ENCODE results near the gene THAP11. TPM values are rescaled to one million over a fixed set of nuclear protein-coding genes. Genes with fewer than 3 reads are reported as not detected.

The THAP11 gene
- total and polyA plus RNA-seq, 2 experiments from 2014 or later: 37.3 to 115 TPM

DNA sequence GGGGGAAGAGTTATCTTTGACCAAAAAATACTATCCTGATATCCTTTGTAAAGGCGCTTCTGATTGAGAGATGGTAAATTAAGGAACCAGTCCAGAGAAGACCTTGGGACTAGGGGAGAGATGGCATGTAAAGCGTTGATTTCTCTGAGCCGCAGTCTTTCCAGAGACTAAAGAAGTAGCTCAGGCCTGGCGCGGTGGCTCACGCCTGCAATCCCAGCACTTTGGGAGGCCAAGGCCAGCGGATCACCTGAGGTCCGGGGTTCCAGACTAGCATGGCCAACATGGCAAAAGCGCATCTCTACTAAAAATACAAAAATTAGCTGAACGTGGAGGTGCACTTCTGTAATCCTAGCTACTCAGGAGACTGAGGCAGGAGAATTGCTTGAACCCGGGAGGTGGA, 6.0 kb downstream of the THAP11 start (continued):
- TF ChIP-seq ZNF331 (CRISPR knock-in tag; IDR thresholded peaks at IDR 0.05; ENCODE audit: low read depth) (no peak), EZH2 (IDR thresholded peaks at IDR 0.05; ENCODE audit: low read depth, unreplicated experiment) (no peak), JUNB (IDR thresholded peaks at IDR 0.05; ENCODE audit: unreplicated experiment) (no peak), CREB1 (CRISPR knock-in tag; IDR thresholded peaks at IDR 0.05; ENCODE audit: low read depth) (no peak), POLR2AphosphoS5 (IDR thresholded peaks at IDR 0.05; ENCODE audit: low read depth) (no peak), EZH2phosphoT487 (IDR thresholded peaks at IDR 0.05; ENCODE audit: unreplicated experiment) (no peak), NANOG (IDR thresholded peaks at IDR 0.05; ENCODE audit: borderline replicate concordance) (no peak)
- TF ChIP-seq, protein P1, sequence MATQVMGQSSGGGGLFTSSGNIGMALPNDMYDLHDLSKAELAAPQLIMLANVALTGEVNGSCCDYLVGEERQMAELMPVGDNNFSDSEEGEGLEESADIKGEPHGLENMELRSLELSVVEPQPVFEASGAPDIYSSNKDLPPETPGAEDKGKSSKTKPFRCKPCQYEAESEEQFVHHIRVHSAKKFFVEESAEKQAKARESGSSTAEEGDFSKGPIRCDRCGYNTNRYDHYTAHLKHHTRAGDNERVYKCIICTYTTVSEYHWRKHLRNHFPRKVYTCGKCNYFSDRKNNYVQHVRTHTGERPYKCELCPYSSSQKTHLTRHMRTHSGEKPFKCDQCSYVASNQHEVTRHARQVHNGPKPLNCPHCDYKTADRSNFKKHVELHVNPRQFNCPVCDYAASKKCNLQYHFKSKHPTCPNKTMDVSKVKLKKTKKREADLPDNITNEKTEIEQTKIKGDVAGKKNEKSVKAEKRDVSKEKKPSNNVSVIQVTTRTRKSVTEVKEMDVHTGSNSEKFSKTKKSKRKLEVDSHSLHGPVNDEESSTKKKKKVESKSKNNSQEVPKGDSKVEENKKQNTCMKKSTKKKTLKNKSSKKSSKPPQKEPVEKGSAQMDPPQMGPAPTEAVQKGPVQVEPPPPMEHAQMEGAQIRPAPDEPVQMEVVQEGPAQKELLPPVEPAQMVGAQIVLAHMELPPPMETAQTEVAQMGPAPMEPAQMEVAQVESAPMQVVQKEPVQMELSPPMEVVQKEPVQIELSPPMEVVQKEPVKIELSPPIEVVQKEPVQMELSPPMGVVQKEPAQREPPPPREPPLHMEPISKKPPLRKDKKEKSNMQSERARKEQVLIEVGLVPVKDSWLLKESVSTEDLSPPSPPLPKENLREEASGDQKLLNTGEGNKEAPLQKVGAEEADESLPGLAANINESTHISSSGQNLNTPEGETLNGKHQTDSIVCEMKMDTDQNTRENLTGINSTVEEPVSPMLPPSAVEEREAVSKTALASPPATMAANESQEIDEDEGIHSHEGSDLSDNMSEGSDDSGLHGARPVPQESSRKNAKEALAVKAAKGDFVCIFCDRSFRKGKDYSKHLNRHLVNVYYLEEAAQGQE (IDR thresholded peaks at IDR 0.05; ENCODE audit: unreplicated experiment): no peak
- TF ChIP-seq, protein P2, sequence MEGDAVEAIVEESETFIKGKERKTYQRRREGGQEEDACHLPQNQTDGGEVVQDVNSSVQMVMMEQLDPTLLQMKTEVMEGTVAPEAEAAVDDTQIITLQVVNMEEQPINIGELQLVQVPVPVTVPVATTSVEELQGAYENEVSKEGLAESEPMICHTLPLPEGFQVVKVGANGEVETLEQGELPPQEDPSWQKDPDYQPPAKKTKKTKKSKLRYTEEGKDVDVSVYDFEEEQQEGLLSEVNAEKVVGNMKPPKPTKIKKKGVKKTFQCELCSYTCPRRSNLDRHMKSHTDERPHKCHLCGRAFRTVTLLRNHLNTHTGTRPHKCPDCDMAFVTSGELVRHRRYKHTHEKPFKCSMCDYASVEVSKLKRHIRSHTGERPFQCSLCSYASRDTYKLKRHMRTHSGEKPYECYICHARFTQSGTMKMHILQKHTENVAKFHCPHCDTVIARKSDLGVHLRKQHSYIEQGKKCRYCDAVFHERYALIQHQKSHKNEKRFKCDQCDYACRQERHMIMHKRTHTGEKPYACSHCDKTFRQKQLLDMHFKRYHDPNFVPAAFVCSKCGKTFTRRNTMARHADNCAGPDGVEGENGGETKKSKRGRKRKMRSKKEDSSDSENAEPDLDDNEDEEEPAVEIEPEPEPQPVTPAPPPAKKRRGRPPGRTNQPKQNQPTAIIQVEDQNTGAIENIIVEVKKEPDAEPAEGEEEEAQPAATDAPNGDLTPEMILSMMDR (conservative IDR thresholded peaks at IDR 0.05; ENCODE audit: low read depth in 2 of 2): no peak

DNA sequence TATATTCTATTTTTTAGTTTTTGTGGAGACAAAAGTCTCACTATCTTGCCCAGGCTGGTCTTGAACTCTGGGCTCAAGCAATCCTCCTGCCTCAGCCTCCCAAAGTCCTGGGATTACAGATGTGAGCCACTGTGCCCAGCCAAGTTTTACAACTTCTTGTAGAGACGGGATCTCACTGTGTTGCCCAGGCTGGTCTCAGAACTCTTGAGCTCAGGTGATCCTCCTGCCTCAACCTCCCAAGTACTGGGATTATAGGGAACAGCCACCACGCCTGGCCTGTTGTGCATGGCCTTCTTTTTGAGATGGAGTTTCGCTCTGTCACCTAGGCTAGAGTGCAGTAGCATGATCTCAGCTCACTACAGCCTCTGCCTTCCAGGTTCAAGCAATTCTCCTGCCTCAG, 11.6 kb downstream of the THAP11 start:
- peaks cover 4% of the 10 kb centered on the region for H3K27me3 Mint-ChIP-seq (ENCODE audit: insufficient read depth, low read depth, poor library complexity)
- H3K36me3 Mint-ChIP-seq (ENCODE audit: low read depth): peaks cover 23% of the 10 kb centered on the region
- H3K27ac Mint-ChIP-seq: no peak overlapping the region
- H3K4me3 ChIP-seq: no peak overlapping the region
- no peak for ATAC-seq
- H2AFZ ChIP-seq: no peak overlapping the region
- 0 out of 2 replicates have a peak, but pooled peaks cover 3% of the 10 kb centered on the region for H3K36me3 ChIP-seq (ENCODE audit: insufficient read depth)
- no peak overlapping the region for H3K27ac ChIP-seq (ENCODE audit: low read depth)
- no peaks in the 10 kb centered on the region for H3K27me3 ChIP-seq (ENCODE audit: insufficient read depth)
- no peak overlapping the region for H3K4me2 ChIP-seq
- no peak for DNase-seq (ENCODE audit: low spot score)
- H3F3A ChIP-seq (replicated peaks; ENCODE audit: low read depth): peaks cover 9% of the 10 kb centered on the region; the same call in 1 of the 2 replicates
- H3K4me1 Mint-ChIP-seq: peaks cover 38% of the 10 kb centered on the region
- H3K9me3 Mint-ChIP-seq: no peaks in the 10 kb centered on the region
- peaks cover 100% of the 10 kb centered on the region for H3K79me2 ChIP-seq (replicated peaks; ENCODE audit: insufficient read depth)
- H3K4me1 ChIP-seq (ENCODE audit: insufficient read depth): peaks cover 18% of the 10 kb centered on the region
- no peak overlapping the region for H3K4me3 Mint-ChIP-seq
- peaks cover 78% of the 10 kb centered on the region for H4K20me1 ChIP-seq (replicated peaks; ENCODE audit: insufficient read depth)
- no peaks in the 10 kb centered on the region for H3K9me2 ChIP-seq (ENCODE audit: insufficient read depth)
- TF ChIP-seq, protein P1 (IDR thresholded peaks at IDR 0.05; ENCODE audit: unreplicated experiment): no peak
- TF ChIP-seq, protein P3, sequence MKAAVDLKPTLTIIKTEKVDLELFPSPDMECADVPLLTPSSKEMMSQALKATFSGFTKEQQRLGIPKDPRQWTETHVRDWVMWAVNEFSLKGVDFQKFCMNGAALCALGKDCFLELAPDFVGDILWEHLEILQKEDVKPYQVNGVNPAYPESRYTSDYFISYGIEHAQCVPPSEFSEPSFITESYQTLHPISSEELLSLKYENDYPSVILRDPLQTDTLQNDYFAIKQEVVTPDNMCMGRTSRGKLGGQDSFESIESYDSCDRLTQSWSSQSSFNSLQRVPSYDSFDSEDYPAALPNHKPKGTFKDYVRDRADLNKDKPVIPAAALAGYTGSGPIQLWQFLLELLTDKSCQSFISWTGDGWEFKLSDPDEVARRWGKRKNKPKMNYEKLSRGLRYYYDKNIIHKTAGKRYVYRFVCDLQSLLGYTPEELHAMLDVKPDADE (IDR thresholded peaks at IDR 0.05): no peak
- TF ChIP-seq POLR2AphosphoS5 (IDR thresholded peaks at IDR 0.05; ENCODE audit: low read depth): no peak
- TF ChIP-seq CREB1 (CRISPR knock-in tag; IDR thresholded peaks at IDR 0.05; ENCODE audit: low read depth): no peak
- TF ChIP-seq ZNF114 (CRISPR knock-in tag; IDR thresholded peaks at IDR 0.05): no peak
- no peak for TF ChIP-seq ZNF331 (CRISPR knock-in tag; IDR thresholded peaks at IDR 0.05; ENCODE audit: low read depth)
